ENCODE results near the gene DTNB. TPM values are rescaled to one million over a fixed set of nuclear protein-coding genes. Genes with fewer than 3 reads are reported as not detected.

The DTNB gene
- total and polyA plus RNA-seq, 2 of the 4 experiments (the other 2 are of a cell fraction), result 3.8 to 5.3 TPM

- DNase-seq (no peak), ATAC-seq (ENCODE audit: low read depth) (no peak)
- Histone ChIP-seq H3K27ac (ENCODE audit: insufficient read depth, low read length) (no peak overlapping the region), H3K4ac (ENCODE audit: low read depth, low read length) (no peak overlapping the region), H2BK20ac (ENCODE audit: low read depth, low read length) (peak overlapping the region; percentile 80), H3K18ac (ENCODE audit: low read depth, low read length) (no peak overlapping the region), H3K36me3 (ENCODE audit: control insufficient read depth, insufficient read depth, low read length) (no peaks in the 10 kb centered on the region), H4K91ac (ENCODE audit: insufficient read depth, low read depth, low read length) (no peak overlapping the region), H4K5ac (ENCODE audit: low read depth, low read length) (no peak overlapping the region; the same call in 1 of the 2 replicates), H3K4me1 (ENCODE audit: control insufficient read depth, insufficient read depth, low read length) (peaks cover 4% of the 10 kb centered on the region; the same call in 1 of the 2 replicates), H3K9me1 (ENCODE audit: insufficient read depth, low read length) (peaks cover 3% of the 10 kb centered on the region; the same call in 1 of the 2 replicates), H2BK15ac (ENCODE audit: low read depth, low read length) (peak overlapping the region; percentile 36; the same call in 1 of the 3 replicates), H3K9ac (ENCODE audit: low read depth, low read length) (no peak overlapping the region), H3K4me2 (ENCODE audit: low read depth, low read length) (no peak overlapping the region), H3K27me3 (ENCODE audit: control insufficient read depth, insufficient read depth, low read length) (no peaks in the 10 kb centered on the region), H2AFZ (replicated peaks; ENCODE audit: low read length, poor library complexity) (no peak overlapping the region), H3K23ac (ENCODE audit: low read depth, low read length) (no peak overlapping the region), H2BK120ac (ENCODE audit: low read depth, low read length) (no peak overlapping the region; the same call in 1 of the 2 replicates), H3K79me1 (ENCODE audit: low read depth in 1 of 2, low read length in 2 of 2) (no peaks in the 10 kb centered on the region), H3K9me3 (ENCODE audit: control insufficient read depth, insufficient read depth, low read length) (no peaks in the 10 kb centered on the region), H3K4me3 (ENCODE audit: insufficient read depth, low read depth, low read length) (no peak overlapping the region), H4K20me1 (ENCODE audit: insufficient read depth, low read length) (no peaks in the 10 kb centered on the region), H2AK5ac (ENCODE audit: low read depth, low read length) (no peak overlapping the region), H2BK5ac (ENCODE audit: low read depth, low read length, poor library complexity, severe bottlenecking) (no peak overlapping the region), H3K14ac (replicated peaks; ENCODE audit: low read depth, low read length) (peak overlapping the region; percentile 21; the same call in 1 of the 2 replicates), H4K8ac (ENCODE audit: low read depth in 2 of 2, low read length in 2 of 2) (no peak overlapping the region), H3K56ac (ENCODE audit: extremely low read depth, insufficient read depth, low read length) (no peak overlapping the region), H2AK9ac (replicated peaks; ENCODE audit: low read depth, low read length, poor library complexity) (no peak overlapping the region)
- TF ChIP-seq CTCF (conservative IDR thresholded peaks at IDR 0.05; ENCODE audit: low read depth, low read length), result no peak
- no peak for TF ChIP-seq MXI1 (IDR thresholded peaks at IDR 0.05; ENCODE audit: borderline replicate concordance, low read depth, low read length)
- no peak for TF ChIP-seq RCOR1 (IDR thresholded peaks at IDR 0.05; ENCODE audit: insufficient replicate concordance, low read length)
- no peak for TF ChIP-seq CEBPB (IDR thresholded peaks at IDR 0.05; ENCODE audit: low read depth, low read length)
- TF ChIP-seq CHD1 (IDR thresholded peaks at IDR 0.05; ENCODE audit: low read depth, low read length), result no peak
- no peak for TF ChIP-seq MAZ (IDR thresholded peaks at IDR 0.05; ENCODE audit: borderline replicate concordance, low read depth, low read length)
- TF ChIP-seq USF2 (IDR thresholded peaks at IDR 0.05; ENCODE audit: low read depth, low read length), result no peak
- TF ChIP-seq SMC3 (IDR thresholded peaks at IDR 0.05; ENCODE audit: low read depth, low read length), result no peak
- TF ChIP-seq BHLHE40 (IDR thresholded peaks at IDR 0.05; ENCODE audit: low read depth, low read length), result no peak
- TF ChIP-seq RAD21 (IDR thresholded peaks at IDR 0.05; ENCODE audit: low read length), result no peak
- no peak for TF ChIP-seq FOS (IDR thresholded peaks at IDR 0.05; ENCODE audit: low read depth, low read length)
- no peak for TF ChIP-seq RFX5 (IDR thresholded peaks at IDR 0.05; ENCODE audit: low read depth, low read length)
- TF ChIP-seq POLR2A (IDR thresholded peaks at IDR 0.05; ENCODE audit: low read depth, low read length), result no peak
- TF ChIP-seq ELK1 (IDR thresholded peaks at IDR 0.05; ENCODE audit: borderline replicate concordance, low read depth, low read length), result no peak
- TF ChIP-seq NFE2L2 (IDR thresholded peaks at IDR 0.05; ENCODE audit: low read depth, low read length), result no peak
- TF ChIP-seq MAFK (IDR thresholded peaks at IDR 0.05; ENCODE audit: low read depth, low read length), result no peak
- no CpG with 5 or more reads among the region's 2 CpGs for WGBS, 2 experiments (ENCODE audit: extremely low coverage in 2 of 2, insufficient read length in 1 of 2)
- ChIA-PET POLR2A (ENCODE audit: unreplicated experiment) (no interaction called here), CTCF (no interaction called here)
- dilution Hi-C loops (cut with HindIII; ENCODE audit: low sequenced_read_pairs, unreplicated experiment) (no loop called here), in situ Hi-C loops (cut with MboI; ENCODE audit: low sequenced_read_pairs) (no loop called here), intact Hi-C loops (cut with micrococcal nuclease) (no loop called here)
- no TSS peak for BruUV-seq (replicated peaks)
Observed at GRCh38 chr2:25597881-25598280, 75.5 kb downstream of the DTNB start.
